NCI-H69 (cell line): ENCODE data around the gene CLIC6.

Experiments used
- DNase-seq: peaks from one replicate; lab custom pipeline; 2025; lab: John Stamatoyannopoulos, UW

CLIC6 gene

DNA sequence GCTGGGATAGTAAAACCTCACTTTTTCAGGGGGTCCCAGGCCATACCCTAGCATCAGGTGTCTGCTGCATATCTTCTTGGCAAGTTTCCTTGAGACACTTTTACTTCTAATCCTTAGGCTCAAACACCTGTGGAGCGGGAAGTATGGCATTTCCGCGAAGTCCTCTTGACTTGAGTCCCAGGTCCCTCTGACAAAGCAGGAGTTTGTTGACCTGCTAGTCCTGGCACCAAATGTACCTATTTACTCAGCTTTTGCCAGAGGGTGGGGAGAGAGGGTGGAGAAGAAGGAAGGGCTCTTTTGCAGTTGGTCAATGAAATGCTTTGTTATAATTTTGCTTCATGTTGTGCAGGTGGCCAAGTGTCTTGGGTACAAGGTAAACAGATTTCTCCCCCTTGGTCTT lies 59.7 kb downstream of the CLIC6 start:
- peak; percentile 81 for DNase-seq

DNA sequence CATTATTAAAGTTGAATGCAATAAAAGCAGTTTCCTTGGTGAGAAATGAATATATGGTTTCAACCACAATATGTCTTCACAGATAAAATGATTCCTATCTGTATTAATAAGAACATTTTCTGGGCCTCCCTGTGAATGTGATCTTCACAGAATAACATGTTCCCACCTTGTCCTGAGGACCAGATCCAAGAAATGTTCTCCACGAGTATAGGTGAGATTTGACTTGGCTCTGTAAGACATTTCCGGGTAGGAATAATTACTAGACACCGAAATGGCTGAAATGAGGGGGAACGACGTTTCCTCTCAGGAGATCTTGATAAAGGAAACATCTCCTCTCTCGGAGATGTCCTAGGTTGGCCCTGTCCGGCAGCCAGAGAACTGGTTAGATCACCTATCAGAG lies 61.4 kb downstream of the CLIC6 start:
- no peak for DNase-seq

- DNase-seq = no peak
Observed at GRCh38 chr21:34730756-34731445, 62.1 kb downstream of the CLIC6 start.

- DNase-seq = no peak
Observed at GRCh38 chr21:34732388-34732821, 63.6 kb downstream of the CLIC6 start.

DNA sequence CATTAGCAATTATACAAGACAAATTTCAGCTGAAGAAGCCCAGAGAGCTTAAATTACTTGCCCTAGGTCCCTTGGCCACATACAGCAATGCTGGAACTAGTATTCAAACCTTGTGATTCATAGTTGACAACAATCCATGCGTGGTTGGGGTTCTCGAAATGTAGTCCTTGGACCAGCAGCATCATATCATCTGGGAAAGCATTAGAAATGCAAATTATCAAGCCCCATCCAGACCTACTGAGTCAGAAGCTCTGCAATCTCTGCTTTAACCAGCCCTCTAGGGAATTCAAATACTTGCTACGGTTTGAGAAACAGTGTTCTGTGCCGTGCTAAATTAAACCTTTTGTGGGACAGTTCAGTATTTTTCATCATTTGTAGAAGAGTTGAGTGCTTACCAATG lies 65.1 kb downstream of the CLIC6 start:
- DNase-seq = no peak

GRCh38 chr21:34734696-34735095 lies 65.9 kb downstream of the CLIC6 start:
- DNase-seq = no peak

GRCh38 chr21:34736116-34736874 lies 67.5 kb downstream of the CLIC6 start:
- DNase-seq = no peak

DNA sequence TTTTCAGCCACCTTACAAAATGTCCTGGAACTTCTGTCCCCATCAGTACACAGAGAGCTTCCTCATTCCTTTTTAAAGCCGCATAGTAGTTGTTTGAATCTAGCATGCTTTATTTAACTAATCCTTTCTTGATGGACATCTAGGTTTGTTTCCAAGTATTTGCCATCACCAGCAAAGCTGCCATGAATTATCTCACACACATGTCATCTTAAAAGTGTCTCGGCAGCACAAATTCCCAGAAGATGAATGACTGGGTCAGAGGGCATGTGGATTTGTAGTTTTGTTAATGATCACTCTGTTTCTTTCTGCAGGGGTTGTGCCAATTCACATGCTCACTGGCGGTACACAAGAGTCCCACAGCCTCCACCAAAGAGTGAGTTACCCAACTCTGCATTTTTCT lies 68.3 kb downstream of the CLIC6 start:
- peak; percentile 16 for DNase-seq

GRCh38 chr21:34740198-34740597 lies 71.4 kb downstream of the CLIC6 start:
- DNase-seq = no peak

DNA sequence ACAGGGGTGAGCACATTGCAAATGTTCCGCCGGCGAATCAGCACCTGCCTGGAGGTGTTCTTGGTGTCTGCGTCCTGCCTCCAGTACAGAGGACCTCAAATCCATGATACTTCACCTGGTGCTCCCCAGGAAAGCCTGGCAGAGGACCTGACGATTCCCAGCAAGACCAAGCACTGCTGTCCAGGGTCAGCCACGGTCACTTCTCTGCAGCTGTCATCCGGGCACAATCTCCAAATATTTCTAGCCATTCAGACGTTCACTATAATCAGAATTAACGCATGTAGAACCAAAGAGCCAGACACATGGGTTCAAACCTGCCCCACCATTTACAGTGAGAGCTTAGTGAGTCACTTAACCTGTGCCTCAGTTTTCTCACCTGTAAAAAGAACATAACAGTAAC lies 74.5 kb downstream of the CLIC6 start:
- DNase-seq = no peak

DNA sequence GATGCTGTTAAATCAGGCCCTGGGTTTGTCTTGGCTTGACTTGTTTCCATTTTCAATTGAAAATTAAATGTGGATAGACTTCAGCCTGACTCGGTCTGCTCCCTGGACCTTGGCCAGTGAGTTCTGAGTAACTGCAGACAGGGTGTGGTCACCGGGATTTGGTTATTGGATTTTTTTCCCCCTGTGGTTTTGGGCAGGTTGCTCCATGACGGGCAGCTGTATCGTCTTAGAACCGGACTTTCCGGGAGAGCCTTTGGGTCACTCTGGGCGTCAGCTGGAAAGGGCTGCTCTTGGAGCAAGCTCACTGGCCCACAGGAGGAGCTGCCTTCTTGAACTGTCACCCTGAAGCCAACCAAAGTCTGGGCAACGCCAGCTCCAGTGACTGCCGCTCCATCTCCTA lies 75.0 kb downstream of the CLIC6 start:
- DNase-seq = no peak

DNA sequence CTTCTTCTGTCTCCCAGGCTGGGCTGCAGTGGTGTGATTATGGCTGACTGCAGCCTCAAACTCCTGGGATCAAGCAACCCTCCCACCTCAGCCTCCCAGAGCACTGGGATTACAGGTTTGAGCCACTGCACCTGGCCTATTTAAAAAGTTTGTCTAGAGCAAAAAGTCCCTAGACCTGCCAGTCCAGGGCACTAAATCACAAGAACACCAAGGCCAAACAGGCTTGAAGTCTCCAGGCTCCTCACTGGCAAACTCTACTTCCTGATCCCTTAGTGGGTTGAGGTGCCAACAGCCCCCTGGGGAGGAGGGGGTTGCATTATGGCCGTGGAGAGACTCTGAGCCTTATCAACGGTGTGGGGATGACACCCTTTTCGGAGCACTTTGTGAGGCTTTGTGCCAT lies 76.0 kb downstream of the CLIC6 start:
- DNase-seq = peak; percentile 14

DNA sequence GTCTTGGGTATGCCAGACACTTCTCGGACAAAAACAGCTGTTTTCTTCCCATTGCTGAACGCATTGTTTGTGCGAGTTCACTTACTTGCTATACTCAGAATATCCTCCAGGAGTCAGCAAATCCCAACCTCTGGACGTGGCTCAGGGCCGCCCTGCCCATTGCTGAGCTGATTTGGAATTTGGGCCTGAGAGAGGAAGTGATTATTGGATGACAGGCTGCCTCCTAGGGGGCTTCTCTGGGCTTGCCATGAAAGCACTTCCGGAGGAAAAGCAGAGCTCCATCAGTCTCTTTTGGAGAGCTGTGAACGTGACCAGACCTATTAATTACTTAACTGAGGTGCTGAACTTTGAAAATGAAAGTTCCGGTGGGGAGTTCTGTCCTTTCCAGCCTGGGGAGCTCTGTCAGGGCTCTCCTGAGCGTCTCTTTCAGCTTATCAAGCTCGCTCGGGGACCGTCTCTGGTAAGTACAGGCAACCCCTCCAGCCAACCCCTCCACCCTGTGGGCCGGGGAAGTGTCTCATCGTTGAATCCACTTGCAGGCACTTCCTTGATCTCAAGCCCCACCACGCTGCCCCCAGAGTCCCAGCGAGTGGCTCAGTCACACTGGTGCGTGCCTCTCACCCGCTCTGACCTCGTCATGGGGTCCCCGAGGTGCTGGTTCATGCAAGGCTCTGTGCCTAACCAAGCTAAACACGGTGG lies 76.9 kb downstream of the CLIC6 start:
- DNase-seq = peak; percentile 88

GRCh38 chr21:34748862-34749261 lies 80.1 kb downstream of the CLIC6 start:
- DNase-seq = no peak

- DNase-seq = no peak
Observed at GRCh38 chr21:34754690-34755647, 86.2 kb downstream of the CLIC6 start.

- no peak for DNase-seq
Observed at GRCh38 chr21:34761758-34762330, 93.0 kb downstream of the CLIC6 start.

DNA sequence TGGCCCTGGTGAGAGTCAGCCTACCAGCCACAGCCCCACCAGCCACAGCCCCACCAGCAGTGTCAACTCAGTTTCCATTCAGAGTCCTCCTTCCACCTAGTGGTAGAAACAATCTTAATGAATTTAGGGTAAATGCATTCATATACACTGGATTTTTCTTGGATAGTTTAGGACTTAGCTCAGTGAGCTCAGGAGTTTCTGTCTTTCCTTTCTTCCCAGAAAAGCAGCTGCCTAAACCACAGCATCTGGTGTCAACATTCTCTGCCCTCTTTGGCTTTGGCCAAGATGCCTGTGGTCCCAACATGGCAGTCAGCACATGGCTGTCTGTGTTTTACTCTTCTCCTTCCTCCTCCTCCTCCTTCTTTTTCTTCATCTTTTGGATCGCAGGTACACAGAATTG lies 94.0 kb downstream of the CLIC6 start:
- DNase-seq = no peak

GRCh38 chr21:34764715-34765284 lies 96.0 kb downstream of the CLIC6 start:
- no peak for DNase-seq

GRCh38 chr21:34765619-34766018 lies 96.8 kb downstream of the CLIC6 start:
- DNase-seq = no peak

DNA sequence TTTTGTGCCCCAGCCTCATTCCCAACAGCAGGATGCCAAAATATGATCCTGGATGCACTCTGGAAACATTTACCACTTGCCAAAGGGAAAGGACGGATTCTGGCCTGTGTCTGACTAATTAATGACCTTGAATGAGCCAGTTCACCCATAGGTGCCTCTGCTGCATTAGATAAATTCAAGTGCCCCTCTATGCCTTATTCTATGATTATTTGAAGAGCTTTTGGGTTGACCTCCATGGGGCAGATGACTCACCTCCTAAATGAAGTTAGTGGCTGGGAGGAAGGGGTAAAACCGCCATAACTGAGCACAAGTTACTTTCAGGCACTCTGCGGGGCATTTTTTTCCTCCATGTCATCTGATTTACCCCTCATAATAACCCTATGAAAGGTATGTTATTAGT lies 98.1 kb downstream of the CLIC6 start:
- DNase-seq = no peak
